ENCODE measurements around the gene LMO3.

DNA sequence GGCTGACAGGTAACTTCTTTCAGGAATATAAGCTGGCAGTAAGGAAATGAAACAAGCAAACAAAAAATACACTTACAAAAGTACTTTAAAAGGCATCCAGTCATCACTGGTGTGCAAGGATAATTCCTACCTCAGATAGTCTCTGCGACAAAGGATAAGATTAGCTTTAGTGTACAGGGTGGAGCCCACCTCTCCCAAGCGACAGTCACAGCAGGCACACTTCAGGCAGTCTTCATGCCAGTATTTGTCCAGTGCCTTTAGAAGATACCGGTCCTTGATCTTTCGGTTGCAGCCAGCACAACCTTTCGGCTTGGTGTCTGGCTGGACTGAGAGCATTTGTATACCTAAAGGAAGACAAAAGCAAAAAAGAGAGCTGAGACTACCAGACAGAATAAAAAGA is 5.4 kb downstream of the LMO3 start:
- TF ChIP-seq, protein P1, sequence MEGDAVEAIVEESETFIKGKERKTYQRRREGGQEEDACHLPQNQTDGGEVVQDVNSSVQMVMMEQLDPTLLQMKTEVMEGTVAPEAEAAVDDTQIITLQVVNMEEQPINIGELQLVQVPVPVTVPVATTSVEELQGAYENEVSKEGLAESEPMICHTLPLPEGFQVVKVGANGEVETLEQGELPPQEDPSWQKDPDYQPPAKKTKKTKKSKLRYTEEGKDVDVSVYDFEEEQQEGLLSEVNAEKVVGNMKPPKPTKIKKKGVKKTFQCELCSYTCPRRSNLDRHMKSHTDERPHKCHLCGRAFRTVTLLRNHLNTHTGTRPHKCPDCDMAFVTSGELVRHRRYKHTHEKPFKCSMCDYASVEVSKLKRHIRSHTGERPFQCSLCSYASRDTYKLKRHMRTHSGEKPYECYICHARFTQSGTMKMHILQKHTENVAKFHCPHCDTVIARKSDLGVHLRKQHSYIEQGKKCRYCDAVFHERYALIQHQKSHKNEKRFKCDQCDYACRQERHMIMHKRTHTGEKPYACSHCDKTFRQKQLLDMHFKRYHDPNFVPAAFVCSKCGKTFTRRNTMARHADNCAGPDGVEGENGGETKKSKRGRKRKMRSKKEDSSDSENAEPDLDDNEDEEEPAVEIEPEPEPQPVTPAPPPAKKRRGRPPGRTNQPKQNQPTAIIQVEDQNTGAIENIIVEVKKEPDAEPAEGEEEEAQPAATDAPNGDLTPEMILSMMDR (IDR thresholded peaks at IDR 0.05): no peak
- no peak for TF ChIP-seq EZH2 (IDR thresholded peaks at IDR 0.05)
